Stimulated activated CD4-positive, alpha-beta T cell treated with anti-CD3 and anti-CD28 coated beads, Interleukin-12 subunit alpha, Interleukin-12 subunit beta, amount 100 ng/mL, for 4 hours (primary cell): ENCODE measurements around the gene ARAP2.

Experiments
- DNase-seq: peaks from one replicate; pipeline ENCODE4 v3.0.0-alpha.2; 2020

Gene ARAP2

GRCh38 chr4:36177946-36178345 is 66.4 kb downstream of the ARAP2 start:
- DNase-seq, result no peak

GRCh38 chr4:36174570-36174969 is 69.7 kb downstream of the ARAP2 start:
- DNase-seq, result no peak

DNA sequence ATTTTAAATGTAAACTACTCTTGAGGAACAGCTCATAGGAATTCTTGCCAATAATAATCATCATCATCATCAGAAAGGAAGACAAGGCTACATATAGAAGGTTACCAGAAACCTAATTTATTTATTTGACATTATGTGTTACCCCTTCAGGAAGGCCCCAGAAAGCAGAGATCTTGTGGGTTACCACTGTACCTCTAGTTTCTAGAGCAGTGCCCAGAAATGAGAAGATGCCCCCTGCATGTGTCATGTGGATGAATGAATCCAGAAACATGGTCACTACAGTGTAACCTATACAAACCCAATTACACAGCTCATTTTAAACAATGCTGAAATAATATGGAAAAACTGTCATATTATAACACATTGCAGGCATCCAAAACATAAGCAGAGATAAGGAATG is 70.4 kb downstream of the ARAP2 start:
- no peak for DNase-seq

DNA sequence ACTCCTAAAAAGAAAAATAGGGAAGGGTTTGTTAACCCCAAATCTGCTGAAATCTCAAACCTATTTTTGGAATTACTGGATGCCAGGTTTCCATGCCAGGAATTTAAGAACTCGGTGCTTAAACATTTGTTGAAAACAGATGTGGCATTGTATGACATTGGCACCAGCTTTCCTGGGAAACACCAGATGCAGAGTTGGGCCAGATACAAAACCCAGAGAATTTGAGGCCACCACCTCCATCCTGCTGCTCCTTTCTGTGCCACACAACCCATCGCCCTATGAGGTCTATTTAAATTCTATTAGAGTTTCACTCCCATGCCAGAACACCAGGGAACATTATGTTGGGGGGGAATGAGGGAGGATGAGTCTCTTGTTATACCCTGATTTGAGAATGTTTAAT is 71.7 kb downstream of the ARAP2 start:
- DNase-seq, result no peak

DNA sequence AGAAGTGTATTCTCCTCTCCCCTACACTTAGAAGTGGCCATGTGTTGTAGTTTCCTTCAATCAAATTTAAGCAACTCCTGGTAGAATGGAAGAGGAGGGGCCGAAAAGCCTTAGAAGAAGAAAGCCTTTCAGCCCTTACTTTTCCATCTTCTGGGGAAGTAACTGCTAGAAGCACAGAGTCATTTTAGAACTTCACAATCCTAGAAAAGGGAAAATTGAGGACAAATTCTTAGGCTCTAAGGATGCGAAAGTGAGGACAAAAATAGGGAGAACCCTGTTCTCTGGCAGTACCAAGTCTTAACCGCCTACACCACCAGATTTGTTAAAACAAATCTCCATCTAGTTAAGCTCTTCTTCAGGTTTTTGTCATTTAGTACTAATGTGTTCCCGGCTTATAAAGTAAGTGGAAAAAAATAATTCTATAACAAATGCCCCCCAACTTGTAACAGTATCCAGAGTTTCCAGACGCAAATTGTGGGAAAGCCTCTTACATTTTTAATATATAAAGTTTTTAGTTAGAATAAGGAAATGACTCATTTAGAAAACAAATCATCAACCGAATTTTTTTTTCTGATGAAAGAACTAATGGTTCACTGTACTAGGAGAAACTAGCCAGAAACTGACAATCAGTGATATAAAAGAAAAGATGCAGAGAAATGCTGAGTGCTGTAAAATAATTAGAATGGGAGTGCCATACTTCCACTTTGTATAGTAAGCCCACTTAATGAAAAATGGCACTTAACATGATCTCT is 76.0 kb downstream of the ARAP2 start:
- no peak for DNase-seq

- no peak for DNase-seq
Observed at GRCh38 chr4:36165631-36166005, 78.7 kb downstream of the ARAP2 start.

- no peak for DNase-seq
Observed at GRCh38 chr4:36164900-36165630, 79.2 kb downstream of the ARAP2 start.

DNA sequence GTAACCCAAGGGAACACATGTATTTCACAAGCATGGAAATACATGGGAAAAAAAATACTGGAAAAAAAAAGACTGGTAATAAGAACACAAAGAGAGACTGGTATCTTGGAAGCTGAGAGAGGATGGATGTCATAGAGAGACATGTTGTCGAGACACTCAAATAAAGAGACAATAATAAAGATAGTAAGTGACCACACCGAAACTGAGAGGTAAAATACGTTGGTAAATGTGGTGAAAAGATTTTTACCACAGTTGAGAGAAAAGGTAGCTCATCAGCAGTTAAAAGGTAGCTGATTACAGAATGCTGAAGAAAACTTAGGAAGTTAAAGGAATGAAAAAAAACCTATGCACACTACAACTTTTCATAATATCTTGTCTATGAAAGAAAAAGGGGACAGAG is 81.1 kb downstream of the ARAP2 start:
- no peak for DNase-seq

DNA sequence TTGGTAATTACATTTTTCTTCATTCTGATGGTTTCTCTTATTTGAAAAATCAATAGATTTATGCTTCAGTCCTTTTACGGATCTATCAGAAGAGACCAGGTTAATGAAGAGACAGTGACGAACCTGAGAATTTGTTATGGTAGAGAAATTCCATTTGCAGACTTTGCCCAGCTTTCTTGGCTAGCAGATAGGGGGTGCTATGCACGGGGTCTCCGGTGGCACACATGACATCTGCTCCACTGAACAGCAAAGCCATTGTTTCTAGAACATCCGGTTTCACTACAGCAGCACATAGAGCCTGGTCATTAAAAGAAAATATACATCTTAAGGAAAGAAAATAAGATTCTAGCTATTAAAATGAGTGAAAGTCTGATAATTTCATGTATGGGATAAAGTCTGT is 85.1 kb downstream of the ARAP2 start:
- DNase-seq, result no peak

- DNase-seq, result no peak
Observed at GRCh38 chr4:36152735-36153134, 91.6 kb downstream of the ARAP2 start.

- no peak for DNase-seq
Observed at GRCh38 chr4:36142504-36142903, 101.8 kb downstream of the ARAP2 start.

DNA sequence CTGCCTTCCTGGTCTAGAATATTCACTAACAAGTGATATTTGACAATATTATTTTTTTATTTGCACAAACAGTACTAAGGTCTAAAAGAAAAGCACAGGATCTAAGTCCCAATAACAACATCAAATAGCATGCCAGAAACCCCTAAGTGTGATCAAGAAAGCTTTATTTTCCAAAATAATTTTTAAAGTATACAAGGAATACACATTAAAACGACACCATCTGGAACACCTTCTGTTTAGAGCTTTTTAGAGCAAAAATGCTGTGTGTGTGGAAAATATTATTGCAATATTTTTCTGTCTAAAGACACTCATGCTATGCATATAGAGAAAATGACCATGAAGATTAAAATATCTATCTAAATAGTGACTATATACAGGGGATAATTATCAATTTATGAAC is 103.1 kb downstream of the ARAP2 start:
- DNase-seq, result no peak

GRCh38 chr4:36140421-36140820 is 103.9 kb downstream of the ARAP2 start:
- no peak for DNase-seq

DNA sequence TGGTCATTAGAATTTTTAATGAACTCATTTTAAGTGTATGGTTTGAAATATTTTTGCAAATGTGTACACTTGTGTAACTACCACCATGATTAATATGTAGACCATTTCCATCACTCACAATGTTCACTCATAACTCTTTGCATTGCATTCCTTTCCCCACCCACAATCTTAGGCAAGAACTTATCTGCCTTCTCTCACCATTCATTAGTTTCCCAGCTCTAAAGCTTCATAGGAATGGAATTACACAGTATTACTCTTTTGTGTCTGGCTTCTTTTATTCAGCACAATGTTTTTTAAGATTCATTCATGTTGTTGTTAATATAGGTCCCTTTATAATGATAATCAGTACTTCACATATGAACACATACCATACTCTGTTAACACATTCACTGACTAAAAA is 106.1 kb downstream of the ARAP2 start:
- DNase-seq, result no peak

GRCh38 chr4:36137336-36137735 is 107.0 kb downstream of the ARAP2 start:
- no peak for DNase-seq

DNA sequence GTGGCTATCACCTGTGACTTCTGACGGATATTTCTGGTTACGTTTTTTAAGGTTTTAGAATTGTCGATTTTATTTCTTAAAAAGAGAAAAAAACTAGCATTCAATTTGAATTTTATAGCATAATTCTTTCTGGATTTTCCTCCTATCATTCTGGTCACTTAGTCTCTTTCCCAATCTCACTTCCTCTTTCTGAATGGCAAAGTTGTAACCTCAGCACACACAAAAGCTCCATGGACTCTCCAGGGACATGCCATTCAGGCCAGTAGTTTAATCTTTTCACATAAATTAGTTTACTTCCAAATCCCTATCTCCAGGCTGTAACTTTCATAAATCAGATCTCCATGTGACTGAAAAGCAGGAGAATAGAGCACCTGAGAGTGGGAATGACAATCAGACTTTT is 110.7 kb downstream of the ARAP2 start:
- no peak for DNase-seq

DNA sequence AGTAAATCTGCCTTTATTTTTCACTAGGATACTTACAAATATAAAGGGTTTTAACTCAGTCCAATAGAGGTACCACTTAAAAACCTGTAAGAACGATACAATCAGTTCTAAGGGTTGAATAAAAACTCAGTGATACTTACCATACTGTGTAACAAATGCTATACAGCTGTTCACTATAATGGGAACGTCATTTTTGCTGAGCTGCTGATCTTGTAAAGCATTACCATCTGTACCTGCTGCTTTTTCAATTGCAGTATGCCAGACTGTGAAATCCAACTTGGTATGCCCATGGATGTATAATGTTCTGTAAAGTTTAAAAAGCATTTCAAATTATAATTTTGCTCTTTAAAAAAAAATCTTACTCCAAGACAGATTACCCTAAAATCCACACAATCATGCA is 111.2 kb downstream of the ARAP2 start:
- no peak for DNase-seq

DNA sequence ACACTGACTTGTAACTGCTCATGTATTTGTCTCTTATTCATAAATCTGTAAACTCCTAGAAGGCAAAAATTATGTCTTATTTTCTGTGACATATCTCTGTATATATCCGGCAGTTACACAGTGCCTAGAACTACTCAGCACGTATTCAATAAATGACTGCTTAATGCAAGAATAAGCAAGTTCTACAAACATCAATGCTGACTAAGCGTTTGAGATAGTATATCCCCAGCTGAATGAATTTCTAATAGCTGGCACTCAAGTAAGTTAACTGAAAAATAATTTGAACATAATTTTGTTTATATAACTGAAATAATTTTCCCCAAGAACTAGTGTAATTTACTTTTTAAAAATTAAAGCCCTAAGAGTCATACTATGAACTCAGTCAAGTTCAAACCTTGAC is 113.7 kb downstream of the ARAP2 start:
- no peak for DNase-seq

DNA sequence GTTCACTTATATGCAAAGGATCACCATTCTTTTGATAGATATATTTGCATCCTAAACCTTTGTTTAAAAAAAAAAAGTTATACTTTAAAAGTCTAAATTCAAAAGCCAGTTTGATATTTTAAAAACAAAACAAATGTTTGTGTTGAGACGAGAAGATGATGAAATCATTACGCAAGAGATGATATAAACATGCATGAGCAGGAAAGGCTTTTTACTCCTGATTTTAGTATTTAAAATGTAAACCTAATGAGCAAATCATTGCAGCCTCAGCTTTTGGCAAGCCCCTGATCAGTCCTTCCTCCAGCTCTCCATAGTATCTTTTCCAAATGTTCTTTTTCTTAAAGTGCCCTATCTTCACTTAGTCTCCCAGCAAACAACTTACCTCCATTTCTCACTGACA is 115.6 kb downstream of the ARAP2 start:
- no peak for DNase-seq

GRCh38 chr4:36123906-36124305 is 120.4 kb downstream of the ARAP2 start:
- DNase-seq, result no peak

DNA sequence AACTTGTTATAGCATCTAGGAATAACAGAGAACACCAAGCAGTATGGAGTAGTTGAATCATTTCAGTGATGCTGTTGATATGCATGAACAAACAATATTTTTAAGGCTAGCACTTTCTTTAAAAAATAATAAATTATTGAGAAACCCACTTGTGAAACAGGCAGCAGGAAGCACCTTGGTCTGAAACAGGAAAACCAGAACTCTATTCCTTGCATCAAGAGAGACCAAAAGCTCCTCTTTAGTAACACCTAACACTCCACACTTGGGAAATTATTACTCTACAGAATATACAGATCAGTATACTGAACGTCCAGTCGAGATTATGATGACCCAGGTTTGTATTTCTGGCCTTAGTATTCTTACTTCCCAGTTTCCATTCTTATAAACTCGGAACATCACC is 129.0 kb downstream of the ARAP2 start:
- no peak for DNase-seq

DNA sequence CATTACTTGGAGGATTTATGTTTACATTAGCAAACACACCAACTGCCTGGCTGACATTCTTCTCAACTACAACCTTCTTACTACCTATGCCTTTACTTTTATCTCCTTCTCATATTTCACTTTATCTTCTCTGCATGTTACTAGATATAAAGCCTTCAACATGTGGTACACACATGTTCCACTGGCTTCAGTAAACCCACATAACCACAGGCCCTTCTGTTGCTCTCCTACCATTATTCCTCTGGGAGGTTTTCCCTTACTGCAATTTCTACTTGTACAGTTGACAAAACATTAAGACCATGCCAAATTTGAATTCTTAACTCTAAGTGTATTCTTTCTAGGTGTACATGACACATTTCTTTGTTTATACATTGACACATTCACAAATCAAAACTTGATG is 133.1 kb downstream of the ARAP2 start:
- DNase-seq, result no peak

DNA sequence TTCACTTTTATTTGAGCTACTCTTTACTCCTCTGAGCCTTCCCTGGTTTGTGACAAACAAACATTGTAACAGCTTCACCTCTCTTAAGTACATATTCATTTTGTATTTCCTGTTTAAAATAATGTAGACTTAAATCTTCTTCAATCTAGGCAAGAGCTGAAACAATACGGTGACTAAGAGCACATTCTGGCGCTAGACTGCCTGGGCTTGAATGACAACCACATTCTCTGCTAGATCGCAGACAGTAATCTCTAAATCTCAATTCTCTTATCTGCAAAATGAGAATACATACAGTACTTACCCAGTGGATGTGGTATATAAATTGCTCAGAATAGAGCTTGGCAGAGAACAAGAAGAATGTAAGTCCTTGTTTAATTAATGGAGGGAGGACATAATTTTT is 144.8 kb downstream of the ARAP2 start:
- DNase-seq, result no peak

DNA sequence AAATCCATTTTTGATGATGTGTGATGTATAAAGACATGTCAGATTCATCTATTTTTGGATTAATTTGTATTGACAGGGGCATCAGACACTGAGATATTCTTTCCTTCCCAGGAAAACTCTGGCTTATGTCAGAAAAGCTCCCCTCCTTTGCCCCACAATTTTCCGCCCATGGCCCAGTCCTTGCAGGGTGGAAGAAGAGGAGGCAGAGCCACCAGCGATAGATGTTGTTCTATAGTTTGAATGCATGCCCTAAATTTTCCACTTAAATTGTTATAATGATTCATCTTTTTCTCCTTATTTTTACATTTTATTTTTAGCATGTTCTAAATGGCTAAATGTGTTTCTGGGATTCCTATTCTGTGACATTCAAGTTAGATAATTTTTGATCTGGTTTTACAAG is 149.3 kb downstream of the ARAP2 start:
- DNase-seq, result no peak

GRCh38 chr4:36091997-36092396 is 152.3 kb downstream of the ARAP2 start:
- no peak for DNase-seq
